NK-92 (cell line): ENCODE data around the gene DVL1.

Source experiments
- DNase-seq: peaks from one replicate; lab custom pipeline; 2025; ENCODE audit not compliant: unreplicated experiment; lab: John Stamatoyannopoulos, UW

DVL1 gene

DNA sequence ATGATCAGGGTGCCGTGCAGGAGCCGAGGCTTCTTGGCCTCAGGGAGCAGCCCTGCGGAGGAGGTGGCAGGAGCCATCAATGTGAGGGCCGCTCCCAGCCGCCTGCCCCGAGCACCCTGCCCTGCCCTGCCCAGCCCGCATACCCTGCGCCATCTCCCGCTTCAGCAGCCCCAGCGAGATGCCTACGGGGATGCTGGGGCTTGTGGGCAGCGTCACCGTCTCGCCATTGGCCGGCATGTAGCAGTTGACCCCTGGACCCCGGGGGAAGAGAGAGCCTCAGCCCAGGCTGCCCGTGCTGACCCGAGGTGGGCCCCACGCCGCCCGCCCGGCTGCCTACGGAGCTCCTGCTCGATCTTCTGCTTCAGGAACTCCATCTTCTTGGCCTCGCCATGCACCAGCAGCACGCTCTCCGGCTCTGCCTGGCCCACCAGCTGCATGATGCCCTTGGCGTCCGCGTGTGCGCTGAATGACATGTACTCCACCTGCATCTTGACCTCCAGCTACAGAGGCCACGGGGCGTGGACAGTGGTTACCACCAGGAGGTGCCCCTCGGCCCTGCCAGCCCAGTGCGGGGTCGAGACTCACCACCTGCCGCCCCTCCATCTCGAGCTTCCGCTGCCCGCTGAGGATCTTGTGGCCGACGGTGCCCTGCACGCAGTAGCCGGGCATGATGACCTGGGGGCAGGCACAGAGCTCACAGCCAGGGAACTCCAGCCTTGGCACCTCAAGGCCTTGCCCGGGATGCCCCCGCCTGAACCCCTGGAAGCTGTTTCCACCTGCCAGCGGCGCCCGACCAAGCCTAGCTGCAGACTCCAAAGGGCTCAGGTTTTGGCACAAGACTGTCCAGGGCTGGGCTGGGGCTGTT lies 36.5 kb downstream of the DVL1 start:
- DNase-seq: no peak

DNA sequence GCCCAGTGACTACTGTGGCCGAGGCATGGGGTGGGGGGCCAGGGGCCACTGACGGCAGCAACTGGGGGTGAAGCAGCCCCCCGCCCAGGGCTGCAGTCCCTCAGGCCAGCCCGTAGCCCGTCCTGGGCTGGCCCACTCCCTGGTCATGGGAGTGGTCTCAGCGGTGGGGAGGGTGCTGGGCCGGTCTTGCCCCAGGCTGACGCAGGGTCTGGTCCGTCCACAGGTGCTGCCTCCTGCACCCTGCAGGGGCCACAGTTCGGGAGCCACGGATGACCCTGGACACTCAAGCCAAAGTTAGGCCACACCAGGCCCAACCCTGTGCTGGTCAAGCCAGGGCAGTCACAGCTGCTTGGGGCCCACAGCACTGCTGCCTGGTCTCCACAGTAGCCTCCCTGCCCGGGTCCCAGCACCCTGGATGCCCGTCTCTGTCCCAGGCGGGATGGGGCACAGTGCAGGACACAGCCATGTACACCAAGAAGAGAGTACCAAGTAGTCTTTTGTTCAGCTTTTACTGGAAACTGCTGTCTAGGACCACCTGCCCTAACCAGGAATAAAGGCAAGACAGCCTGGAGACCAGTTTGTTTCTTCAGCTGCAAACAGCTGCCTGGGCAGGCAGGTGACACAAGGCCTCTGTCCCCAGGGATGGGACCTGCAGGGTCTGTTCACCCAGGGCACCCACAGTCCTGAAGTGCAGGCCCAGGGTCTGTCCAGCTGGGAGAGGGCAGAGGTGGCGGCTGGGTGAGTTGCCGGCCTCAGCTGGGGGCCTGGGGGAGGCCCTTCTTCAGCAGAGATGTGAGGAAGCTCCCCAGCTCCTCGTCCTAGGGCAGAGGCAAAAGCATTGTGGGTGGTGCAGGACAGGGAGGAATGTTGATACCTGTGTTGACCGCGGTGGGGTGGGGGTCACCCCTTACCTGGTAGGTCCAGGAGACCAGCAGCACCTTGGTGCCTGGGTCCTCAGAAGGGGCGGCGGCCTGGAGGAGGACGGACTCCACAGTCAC lies 37.8 kb downstream of the DVL1 start:
- no peak for DNase-seq

DNA sequence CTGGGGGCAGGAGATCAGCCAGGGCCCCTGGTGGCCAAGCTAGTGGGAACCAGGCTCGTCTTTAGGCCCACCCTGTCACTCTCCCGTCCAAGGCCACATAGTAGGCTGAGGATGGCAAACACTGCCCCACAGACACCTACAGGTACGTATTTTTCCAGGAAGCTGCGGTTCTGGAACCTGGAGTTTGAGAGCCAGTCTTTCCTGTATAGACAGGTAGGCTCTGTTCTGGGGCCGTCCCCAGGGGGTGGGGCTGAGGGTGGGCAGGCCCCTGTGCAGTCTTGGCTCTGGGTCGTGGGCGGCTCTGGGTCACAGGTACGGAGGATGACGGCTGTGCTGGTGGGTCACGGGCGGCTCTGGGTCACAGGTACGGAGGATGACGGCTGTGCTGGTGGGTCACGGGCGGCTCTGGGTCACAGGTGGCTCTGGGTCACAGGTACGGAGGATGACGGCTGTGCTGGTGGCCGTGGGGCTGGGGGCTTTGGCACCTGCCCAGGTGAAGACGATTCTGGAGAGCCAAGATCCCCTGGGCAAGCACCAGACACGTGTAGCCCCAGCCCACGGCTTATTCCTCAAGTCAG lies 38.7 kb downstream of the DVL1 start:
- DNase-seq: no peak

DNA sequence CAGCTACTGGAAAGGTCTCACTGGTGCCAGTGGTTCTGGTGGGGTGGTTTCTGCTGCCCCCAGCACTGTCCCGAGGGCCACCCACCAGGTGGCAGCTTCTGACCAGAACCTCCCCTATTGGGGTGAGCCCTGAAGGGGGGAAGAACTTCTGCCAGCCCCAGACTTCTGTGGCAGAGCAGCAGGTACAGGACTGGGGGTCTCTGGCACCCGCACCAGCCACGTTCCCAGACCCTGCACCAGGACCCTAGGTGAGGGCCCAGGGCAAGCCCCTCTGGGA lies 39.2 kb downstream of the DVL1 start:
- DNase-seq: no peak

DNA sequence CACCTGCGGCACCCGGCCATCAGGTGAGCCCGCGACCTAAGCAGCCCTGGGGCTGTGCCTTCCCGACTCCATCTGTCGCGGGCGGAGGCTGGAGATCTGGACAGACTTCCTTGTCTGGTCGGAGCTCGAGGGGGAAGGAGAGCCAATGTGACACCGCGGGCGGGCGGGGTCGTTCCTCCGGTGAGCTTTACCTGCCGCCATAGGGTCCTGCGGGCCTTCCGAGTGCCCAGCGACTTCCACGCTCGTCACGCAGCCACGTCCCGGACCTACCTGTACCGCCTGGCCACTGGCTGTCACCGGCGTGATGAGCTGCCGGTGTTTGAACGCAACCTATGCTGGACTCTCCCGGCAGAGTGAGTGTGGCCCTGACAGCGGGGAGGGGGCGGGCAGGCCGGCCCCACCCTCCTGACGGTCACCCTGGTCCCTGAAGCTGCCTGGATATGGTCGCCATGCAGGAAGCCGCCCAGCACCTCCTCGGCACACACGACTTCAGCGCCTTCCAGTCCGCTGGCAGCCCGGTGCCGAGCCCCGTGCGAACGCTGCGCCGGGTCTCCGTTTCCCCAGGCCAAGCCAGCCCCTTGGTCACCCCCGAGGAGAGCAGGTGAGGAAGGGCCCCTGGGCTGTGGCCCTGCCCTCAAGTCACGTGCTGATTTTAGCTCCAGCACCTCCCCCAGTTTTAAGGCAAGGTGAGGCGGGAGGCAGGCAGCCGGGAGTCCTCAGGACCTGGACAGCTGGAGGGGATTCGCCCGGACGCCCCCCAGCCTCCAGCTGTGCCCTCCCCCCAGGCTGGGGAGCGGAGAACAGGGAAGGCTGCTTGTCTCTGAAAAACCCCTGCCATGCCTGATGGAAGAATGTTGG lies 39.7 kb downstream of the DVL1 start:
- no peak for DNase-seq

DNA sequence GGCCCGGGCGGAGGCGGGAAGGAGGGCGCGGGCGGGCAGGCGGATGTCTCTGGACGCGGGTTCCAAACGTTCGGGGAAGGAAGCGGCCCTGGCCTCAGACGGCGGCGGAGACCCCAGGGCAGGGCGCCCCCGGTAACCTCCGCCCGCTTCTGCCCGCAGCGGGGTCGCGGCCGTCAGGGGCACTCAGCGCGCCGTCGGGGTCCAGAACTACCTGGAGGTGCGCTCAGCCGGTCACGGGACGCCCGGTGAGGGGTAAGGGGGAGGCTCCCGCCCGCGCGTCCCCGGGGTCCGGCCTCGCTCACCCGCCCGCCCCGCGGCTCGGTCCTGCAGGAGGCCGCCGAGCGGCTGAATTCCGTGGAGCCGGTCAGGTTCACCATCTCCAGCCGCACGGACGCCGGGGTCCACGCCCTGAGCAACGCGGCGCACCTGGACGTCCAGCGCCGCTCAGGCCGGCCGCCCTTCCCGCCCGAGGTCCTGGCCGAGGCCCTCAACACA lies 40.4 kb downstream of the DVL1 start:
- DNase-seq: no peak

DNA sequence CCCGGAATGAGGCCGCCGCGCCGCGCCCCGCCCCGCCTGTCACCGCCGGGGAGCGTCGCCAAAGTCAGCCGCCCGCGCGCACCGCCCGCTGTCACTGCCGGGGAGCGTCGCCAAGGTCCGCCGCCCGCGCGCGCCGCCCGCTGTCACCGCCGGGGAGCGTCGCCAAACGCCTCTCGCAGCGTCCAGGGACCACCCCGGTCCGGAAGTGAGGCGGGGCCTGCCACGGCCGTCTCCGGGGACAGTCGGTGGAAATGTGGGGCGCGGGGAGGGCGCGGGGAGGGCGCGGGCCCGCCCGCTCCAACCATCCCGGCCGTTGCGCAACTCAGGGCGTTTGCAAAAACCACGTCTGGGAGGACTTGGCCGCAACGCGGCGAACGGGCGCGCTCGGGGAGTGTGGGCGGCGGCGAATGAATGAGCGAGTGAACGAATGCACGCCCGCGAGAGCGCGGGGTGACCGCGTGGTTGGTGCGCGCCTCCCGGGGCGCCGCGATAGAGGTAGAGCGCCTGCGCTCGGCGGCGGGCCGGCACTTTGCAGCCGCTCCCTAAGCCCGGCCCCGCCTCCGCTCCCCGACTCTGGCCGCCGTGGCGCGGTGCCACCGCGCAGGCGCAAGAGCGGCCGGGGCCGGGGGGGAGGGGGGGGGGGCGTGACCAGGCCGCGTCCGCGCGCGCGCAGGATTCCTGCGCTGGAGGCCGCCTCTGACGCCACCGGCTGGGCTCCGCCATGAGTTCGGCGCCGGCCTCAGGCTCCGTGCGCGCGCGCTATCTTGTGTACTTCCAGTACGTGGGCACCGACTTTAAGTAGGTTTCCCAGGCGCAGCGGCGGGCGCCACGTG lies 41.1 kb downstream of the DVL1 start, which contains the start of the genes ACAP3 and PUSL1:
TSS of gene ACAP3 (minus strand) at position 8 of the 833 bp plus-strand sequence. CDS start 115 bp downstream, outside the sequence.
TSS of gene PUSL1 (plus strand) at position 675 of the 833 bp plus-strand sequence. CDS start at position 722, 47 bp downstream.
- peak; percentile 39 for DNase-seq

DNA sequence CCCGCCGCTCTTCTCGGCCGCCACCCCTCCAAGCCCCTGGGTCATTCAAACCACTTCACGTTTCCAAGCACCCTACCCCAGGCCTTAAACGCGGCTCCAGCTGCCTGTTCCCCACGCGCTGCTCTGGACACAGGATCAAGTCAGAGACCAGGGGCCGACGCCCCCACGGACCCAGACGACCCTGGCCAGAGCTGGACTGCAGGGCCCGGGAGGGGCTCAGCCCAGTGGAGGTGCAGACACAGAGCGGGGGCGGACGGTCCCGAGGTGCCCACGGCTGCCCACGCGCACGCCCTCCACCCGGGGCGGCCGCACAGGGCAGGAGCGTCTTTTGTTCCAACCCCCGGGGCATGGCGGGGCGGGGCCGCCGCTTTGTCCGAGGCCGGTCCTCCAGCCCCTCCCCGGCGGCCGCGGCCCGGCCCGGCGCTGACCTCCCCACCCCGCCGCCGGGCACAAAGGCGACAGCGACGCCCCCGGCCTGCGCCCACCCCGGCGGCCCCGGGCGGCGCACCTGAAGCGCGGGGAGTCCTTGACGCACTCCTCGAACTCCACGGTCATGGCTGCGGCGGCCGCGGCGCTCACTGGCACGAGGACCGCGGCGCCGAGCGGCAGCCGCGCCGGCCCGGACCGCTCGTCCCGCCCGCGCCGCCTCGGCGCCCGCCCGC lies 41.8 kb downstream of the DVL1 start:
- DNase-seq: no peak

DNA sequence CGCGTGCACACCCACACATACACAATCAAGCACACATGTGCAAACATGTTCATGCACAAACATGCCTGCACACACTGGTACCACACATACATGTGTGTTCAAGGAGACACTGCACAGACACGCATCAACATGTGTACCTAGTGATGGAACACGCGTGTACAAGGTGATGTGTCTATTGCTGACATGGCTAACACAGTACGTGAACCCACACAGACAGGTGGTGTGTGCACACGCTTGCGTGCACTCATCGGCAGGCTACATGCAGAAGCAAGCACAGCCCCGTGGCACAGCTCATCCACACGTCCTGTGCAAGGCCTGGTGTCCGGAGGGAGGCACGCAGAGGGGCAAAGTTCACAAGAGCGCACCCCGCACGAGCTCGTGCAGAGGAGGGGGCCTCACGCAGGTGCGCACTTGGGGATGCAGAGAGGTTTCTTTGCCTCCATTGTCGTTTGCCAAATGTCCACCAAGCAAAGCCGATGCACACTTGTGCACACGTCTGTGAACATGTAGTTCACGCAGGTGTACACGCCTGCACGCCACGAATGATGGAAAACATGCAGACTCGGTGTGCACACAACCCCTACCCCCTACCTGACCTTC lies 42.5 kb downstream of the DVL1 start:
- no peak for DNase-seq

DNA sequence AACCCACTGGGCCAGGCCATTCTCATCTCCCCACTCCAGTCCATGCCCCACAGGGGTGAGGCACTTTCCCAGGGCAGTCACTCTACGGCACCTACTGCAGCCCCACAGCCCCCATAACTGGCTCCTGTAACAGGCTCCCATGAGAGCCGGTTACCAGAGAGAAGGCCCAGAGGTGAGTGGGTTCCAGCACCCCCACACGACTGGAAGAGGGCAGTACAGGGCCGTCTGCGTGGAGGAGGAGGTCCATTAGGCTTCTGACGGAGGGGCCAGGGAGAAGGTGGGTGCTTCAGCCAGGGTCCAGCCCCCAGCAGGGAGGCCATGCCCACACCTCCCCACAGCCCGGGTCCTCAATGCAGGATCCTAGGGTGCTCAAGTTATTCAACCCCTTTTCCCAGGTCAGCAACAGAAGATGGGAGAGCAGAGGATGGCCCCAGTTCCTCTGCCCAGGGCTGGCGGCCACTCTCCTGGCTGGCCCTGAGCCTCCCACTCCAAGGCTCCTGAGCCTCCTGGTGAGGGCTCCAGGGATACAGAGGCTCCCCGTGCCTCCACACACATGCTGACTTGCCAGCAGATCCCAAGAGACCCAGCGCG lies 43.1 kb downstream of the DVL1 start:
- DNase-seq: no peak

DNA sequence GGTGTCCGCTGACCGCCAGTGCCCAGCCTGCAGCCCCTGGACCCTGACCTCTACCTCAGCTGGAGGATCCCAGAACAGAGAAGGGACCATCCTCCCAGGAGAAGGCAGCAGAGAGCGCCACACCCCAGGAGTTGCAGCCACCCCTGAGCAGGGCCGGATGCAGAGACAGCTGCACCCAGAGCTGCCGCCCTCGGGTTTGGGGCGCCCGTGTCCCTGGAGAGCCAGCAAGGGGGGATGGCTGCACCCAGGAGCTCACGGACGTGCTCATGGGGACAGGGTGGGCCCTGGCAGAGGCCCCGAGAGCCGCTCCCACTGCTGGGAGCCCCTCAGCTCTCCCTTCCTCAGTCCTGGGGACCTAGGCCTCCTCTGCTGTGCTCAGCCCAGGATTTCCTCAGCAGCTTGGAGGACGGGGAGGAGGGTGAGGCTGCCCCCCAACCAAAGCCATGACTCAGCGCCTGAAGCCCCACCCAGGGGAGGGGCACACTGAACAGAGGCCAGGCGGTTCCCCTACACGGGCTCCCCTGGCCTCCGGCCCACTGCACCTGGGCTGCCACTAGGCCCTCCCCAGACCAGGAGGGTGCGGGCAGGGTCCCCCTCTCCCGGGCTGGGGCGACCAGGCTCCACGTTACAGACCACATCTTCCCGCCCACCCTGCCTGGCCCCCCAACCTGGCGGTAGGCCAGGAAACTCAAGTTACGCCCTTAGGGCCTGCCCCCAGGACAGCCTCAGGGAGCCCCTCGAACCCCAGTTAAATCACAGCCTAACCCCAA lies 43.7 kb downstream of the DVL1 start:
- DNase-seq: no peak

DNA sequence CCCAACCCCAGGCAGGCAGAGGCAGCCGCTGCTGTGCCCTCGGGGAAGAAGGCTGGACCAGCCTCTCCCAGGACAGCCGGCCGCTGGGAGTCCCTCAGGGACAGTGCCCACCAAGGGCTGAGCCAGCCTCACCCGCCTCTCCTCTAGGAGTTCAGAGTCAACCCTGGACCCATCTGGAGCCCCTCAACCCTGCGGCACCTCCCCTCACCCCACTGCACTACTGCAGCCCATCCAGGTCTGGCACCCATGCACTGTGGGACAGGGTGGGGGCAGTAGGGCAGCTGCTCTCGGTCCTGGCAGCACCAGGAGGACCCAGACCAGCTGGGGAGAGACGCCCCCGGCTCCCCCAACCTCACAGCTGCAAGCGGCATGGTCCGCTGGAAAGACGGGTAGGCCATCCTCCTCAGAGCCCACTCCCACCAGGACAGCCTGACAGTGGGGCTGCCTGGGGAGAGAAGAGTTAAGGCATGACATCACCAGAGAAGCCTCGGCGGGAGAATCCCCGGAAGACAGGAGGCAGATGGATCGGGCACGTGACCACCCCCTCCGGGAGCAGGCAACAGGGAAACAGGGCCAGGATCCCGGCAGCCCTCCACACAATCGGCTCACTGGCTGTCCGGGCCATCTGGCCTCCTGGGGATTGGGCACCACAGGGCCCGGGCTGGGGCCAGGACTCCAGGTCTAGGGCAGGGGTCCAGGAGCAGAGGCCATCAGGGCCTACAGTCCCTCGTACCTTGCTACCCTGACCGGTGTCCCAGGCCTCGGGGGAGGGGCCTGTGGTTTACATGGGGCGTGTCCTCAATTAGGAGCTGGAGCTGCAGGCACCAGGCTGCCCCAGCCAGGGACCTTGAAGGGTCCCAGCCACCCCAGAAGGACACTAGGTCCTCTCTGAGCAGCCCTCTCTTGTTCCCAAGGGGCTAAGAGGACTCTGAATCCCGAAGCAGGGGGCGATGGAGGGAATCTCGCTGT lies 44.6 kb downstream of the DVL1 start:
- no peak for DNase-seq

DNA sequence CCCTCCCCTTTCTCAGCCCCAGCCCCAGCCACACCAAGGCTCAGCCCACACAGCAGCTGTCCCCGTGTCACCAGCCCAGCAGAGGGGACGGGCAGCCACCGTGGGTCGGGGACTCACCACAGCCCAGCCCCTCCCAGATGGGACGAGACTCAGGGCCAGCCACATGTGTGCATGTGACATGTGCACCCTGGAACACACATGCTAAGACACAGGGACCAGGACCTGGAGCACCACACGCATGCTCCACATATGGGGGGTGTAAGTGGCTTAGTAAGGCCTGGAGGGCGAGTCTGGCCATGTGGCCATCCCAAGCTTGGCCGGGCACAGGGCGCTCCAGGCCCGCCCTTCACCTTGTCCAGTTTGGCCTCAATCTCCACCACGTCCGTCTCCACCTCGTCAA lies 45.5 kb downstream of the DVL1 start:
- DNase-seq: no peak

DNA sequence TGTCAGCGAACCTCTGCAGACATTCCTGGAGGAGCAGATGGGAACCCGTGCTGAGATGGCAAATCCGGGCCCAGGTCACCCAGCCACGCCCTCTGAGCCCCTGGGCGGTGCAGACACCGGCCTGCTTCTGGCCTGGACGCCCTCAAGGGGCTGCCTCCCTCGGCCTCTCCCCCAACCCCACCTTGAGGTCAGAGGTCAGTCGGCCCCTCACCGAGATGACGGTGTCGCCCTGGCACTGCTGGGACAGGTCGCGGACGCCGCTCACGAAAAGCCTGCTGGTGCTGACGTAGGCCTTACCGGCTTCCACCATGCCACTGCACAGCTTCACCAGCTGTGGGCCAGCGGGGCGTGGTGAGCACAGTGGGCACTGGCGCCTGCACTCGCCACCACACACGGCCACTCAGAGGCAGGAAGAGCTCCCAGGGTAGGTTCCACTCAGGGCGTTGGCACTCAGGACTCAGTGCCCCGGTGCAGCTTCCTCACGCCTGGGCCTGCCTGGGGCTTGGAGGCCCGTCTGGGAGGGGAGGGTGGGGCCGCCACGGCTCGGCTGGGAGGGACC lies 46.2 kb downstream of the DVL1 start:
- no peak for DNase-seq

DNA sequence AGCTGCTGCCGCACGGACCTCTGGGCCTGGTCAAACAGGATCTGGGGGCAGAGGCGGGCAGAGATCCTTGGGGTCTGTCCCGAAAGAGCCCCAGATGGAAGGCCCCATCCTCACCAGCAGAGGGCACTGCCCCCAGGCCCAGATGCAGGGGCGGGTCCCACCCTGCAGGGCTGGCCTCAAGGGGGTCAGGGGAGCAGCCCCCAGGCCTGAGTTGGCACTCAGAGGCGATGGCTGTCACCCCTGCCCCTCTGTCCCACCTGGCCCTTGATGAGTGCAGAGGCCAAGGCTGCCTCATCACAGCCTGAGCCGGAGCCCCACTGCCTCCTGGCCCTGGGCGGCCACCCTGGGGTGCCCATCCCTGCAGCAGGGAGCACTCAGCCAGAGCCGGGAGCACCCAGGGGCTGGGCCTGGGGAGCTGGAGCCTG lies 47.2 kb downstream of the DVL1 start:
- no peak for DNase-seq

DNA sequence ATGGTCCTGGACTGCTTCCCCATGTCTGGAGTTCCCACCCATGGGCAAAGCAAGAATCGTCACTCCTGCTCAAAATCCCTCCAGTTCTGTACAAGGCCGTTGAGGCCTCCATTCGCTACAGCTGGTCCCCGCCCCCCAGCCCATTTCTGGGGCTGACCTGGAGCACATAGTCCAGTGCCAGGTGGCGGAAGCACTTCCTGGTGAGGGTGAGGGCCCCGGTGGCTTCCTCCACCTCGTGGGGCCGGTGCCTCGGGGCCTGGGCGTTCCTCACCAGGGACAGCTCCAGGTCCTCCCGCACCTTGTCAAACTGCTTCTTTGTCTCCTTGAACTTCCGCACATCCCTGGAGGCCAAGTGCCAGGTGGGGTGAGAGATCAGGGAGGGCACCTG lies 48.9 kb downstream of the DVL1 start:
- DNase-seq: no peak
